GM18517 (cell line): ENCODE measurements around the gene YWHAG.
"Not testable (repeated sequence)": the region's sequence is repeated elsewhere in the genome, so short reads cannot be mapped to it uniquely, and the experiment has no call there.

ENCODE experiments used
- ATAC-seq: cut with Tn5 transposase; IDR thresholded peaks from one replicate; pipeline ENCODE4 v1.9.1; 2021; ENCODE audit warnings: mild to moderate bottlenecking, moderate library complexity; ENCODE audit not compliant: unreplicated experiment

Gene YWHAG

DNA sequence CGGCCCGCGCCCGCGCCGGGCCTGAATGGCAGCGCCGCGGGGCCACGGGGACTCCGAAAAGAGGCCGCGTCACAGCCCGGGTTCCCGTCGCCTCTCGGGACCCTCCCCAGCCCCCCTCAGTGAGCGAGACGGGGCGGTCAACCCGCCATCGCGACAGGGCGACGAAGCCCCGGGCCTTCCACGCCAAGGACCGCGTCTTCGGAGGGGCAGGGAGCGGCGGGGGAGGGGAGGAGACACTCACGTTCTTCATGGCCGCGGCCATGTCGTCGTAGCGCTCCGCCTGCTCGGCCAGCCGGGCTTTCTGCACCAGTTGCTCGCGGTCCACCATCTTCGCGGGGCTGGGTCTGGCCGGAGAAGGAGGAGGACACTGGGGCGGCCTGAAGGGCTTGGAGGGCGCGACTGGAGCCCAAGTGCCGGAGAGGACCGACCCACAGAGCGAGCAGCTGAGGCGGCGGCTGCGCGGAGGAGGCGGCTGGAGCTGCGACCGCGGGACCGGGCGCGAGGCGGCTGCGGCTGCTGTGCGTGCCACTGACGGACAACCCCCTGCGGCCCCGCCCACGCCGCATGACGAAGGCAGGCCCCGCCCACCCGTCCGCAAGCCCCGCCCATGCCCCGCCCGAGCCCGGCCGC lies at the start of gene YWHAG:
Gene YWHAG (minus strand): TSS at position 511 of the 630 bp plus-strand sequence. CDS start 183 bp downstream, at position 328.
- peak; percentile 61 for ATAC-seq

DNA sequence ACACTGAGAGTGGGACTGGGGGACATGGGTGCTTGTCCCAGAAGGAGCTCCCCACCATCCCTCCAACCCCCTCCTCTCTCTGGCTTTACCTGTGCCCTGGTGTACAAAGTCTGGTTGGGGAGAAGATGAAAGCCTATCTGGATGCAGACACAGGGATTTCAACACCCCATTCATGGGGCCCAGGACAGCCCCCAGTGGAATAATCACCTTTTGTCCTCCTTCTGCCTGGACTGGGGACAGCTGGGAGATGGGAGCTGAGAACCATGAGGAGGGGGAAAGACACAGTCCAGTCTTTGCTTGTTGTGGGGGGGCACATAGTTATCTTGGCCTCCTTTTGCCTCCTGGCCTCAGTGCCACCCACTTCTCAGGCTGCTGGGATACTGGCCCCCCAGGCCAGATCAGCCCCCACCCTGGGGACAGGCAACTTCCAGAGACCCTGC lies 49.4 kb upstream of the YWHAG start:
- ATAC-seq: no peak

DNA sequence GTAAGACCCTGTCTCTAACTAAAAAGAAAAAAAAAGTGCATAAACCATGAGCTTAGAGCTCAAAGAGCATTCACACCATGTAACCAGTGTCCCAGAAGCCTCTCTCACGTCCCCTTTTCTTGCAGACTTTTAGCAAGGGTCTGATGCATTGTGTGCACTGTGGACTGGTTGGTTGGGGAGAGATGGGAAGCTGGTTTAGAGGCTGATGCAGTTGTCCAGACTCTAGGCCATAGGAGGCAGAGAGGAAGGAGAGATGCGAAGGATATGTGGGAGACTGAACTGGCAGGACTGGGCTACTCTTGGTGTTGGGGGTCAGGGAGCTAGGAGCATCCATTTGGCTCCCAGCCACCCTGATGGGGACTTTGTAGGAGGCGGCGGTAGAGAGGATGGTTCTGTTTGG lies 48.9 kb upstream of the YWHAG start:
- ATAC-seq: no peak

DNA sequence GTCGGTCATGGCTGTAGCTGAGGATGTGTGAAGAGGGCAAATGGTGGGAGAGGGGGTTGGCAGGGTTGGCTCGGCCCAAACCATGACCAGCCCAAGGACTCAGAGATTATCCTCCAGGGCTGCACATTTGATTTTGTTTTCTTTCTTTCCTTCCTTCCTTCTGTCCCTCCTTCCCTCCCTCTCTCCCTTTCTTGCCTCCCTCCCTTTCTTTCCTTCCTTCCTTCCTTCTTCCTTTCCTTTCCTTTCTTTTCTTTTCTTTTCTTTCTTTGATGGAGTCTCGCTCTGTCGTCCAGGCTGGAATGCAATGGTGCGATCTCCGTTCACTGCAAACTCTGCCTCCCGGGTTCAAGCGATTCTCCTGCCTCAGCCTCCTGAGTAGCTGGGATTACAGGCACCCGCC lies 46.9 kb upstream of the YWHAG start:
- no peak for ATAC-seq

DNA sequence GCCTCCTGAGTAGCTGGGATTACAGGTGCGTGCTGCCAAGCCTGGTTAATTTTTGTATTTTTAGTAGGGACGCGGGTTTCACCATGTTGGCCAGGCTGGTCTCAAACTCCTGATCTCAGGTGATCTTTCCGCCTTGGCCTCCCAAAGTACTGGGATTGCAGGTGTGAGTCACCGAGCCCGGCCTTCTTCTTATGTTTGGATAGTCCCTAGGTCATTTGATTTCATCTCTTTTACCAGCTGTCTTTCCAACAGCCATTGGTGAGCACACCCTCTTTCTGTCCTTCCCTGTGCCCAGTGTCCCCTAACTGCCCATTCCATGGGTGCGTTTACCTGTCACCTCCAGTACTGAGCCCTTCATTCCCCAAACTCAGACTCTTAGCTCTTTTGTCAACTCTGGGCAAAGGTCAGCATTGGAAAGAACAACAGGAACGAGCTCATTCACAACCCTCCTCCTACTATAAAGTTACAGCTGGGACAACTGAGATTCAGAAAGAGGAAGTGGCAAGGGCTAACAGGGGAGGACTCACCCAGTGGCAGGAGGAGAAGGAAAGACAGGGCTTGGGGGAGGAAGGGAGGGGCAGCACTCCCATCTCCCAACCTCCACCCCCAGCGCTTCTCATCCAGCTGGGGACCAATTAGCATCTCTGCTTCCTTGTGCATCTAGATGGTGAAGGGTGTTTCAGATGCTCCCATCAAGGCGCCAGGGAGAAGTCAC lies 45.1 kb upstream of the YWHAG start:
- ATAC-seq: no peak

- not testable (repeated sequence) for ATAC-seq
Measured at GRCh38 chr7:76403097-76403496, 44.3 kb upstream of the YWHAG start.

- no peak for ATAC-seq
Measured at GRCh38 chr7:76400248-76400647, 41.5 kb upstream of the YWHAG start.

GRCh38 chr7:76397409-76398183 lies 38.8 kb upstream of the YWHAG start:
- no peak for ATAC-seq

DNA sequence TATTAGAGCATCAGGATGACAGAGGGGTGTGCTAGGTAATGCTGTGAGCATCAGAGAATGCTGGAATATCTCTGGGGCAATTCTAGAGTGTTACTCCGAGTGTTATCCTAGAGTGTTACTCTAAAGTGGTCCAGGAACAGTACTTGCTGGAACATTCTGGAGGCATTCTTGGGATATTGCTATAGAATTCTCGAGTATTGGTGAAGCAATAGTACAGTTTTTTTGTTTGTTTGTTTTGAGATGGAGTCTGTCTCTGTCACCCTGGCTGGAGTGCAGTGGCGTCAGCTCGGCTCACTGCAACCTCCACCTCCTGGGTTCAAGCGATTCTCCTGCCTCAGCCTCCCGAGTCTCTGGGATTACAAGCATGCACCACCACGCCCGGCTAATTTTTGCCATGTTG lies 38.1 kb upstream of the YWHAG start:
- ATAC-seq: no peak

GRCh38 chr7:76395965-76396726 lies 37.4 kb upstream of the YWHAG start:
- ATAC-seq: no peak

GRCh38 chr7:76395605-76395964 lies 36.8 kb upstream of the YWHAG start:
- not testable (repeated sequence) for ATAC-seq

GRCh38 chr7:76394957-76395356 lies 36.2 kb upstream of the YWHAG start:
- ATAC-seq: no peak

DNA sequence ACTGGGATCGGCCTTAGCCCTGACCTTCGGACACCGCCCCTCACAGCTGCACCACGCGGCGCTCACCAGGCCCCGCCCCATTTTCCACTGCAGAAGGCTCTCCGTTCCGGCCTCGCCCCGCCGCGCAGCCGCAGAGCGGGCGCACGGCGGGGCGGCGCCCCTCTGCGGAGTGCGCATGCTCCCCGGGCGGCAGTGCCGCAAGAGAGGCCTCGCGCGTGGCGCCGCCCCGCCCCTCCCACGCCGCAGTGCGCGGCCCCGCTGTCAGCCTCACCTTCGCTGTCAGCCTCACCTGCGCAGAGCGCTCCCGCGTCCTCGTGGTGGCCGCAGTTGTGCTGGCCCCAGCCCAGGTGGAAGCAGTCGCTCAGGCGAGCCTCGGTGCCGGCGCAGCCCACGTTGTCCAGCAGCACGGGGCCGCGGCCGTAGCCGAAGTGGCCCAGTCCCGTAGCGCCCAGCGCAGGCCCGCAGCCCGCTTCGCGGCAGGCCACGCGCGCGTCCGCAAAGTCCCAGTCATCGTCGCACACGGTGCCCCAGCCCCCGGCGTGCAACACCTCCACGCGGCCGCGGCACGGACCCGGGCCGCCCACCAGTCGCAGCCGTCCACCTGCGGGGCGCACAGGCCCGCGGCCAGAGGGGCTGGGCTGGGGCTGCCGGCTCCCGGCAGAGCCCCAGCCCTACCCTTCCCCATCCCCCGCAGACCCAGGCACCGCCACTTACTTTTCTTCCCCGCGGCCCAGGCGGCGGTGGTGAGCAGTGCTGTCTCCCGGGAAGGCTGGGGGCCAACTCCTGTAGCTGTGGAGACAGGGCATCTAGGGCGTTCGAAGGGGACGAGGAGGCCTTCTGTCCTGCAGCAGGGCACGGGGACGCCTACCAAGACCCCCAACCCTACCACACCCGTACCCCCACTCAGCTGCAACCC lies 34.6 kb upstream of the YWHAG start:
- peak; percentile 88 for ATAC-seq

DNA sequence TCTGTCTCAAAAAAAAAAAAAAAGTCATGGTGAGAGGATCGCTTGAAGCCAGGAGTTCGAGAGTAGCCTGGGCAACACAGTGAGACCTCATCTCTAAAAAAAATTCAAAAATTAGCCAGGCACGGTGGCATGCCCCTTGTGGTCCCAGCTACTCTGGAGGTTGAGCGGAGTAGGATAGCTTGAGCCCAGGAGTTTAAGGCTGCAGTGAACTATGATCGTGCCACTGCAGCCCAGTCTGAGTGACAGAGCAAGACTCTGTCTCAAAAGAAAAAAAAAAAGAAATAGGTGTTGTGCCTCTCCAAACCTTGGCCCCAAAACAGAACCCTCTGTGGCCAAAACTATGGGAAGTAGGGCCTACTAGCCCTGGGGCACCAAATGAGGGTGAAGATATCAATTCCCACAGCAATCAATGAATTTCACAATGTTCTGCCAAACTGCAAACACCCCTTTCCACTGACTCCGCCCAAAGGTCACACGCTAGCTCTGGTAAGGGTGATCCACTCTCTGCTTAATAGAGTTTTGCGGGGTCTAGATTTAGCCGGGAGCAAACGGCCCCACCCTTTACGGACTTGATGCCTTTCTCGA lies 33.8 kb upstream of the YWHAG start:
- ATAC-seq: no peak

DNA sequence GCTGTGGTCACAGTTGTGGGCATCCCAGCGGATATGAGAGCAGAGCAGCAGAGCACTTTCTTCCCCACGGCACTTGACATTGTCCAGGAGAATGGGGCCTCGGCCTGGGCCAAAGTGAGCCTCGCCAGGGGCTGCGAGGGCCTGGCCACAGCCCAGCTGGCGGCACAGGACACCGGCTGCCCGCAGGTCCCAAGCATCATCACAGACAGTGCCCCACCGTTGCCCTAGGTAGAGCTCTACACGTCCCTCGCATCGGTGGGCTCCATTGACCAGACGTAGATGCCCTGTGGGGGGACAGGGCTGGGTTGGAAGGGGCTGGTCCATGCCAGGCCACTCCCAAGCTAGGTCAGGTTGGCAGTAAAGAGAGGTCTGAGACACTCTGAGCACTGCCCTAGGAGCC lies 31.3 kb upstream of the YWHAG start:
- ATAC-seq: no peak

GRCh38 chr7:76387789-76388188 lies 29.0 kb upstream of the YWHAG start:
- not testable (repeated sequence) for ATAC-seq

- no peak for ATAC-seq
Measured at GRCh38 chr7:76386691-76387260, 28.0 kb upstream of the YWHAG start.

DNA sequence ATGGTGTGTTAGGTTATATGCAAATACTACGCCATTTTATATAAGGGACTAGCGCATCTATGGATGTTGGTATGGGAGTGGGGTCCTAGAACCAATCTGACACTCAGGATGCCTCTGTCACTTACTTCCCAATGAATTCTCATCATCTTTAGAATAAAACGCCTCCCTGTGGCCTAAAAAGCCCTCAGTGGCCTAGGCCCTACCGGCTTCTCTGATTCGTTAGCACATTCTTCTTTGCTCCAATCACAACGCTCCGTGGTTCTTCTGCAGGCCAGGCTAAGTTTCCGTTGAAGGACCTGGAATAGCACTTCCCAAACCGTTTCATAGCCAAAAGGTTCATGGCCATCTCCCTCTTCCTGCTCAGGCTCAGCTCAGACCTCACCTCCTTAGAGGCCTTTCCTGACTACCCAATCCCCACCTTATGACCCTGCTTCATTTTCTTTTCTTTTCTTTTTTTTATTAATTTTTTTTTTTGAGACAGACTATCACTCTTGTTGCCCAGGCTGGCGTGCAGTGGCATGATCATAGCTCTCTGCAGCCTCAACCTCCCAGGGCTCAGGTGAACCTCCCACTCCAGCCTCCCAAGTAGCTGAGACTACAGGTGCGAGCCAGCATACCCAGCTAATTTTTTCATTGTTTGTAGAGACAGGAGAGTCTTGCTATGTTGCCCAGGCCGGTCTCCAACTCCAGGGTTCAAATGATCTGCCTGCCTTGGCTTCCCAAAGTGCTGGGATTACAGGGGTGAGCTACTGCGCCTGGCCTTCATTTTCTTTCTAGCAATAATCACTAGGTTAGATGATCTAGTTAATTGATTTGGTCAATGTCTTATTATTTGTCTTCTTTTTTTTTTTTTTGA lies 24.5 kb upstream of the YWHAG start:
- ATAC-seq: no peak
